ENCODE results near the gene LSM4.

LSM4 gene

GRCh38 chr19:18344582-18344950 lies 21.7 kb upstream of the LSM4 start:
- Histone ChIP-seq H4K20me1 (ENCODE audit: low read depth, low read length) (no peaks in the 10 kb centered on the region), H3K27ac (ENCODE audit: low read depth, low read length) (no peak overlapping the region), H2AFZ (ENCODE audit: low read depth, low read length, severe bottlenecking) (no peak overlapping the region), H3K36me3 (ENCODE audit: low read length) (no peaks in the 10 kb centered on the region), H3K9me3 (ENCODE audit: insufficient read depth, low read length) (no peaks in the 10 kb centered on the region), H3F3A (ENCODE audit: insufficient read depth) (peaks cover 7% of the 10 kb centered on the region), H3K9ac (ENCODE audit: low read length) (no peak overlapping the region), H3K79me2 (ENCODE audit: insufficient read depth, low read length) (peaks cover 5% of the 10 kb centered on the region; the same call in 1 of the 2 replicates), H3K27me3 (ENCODE audit: low read length) (no peaks in the 10 kb centered on the region), H3K4me2 (ENCODE audit: low read depth, low read length, poor library complexity, severe bottlenecking) (no peak overlapping the region), H3K4me3 (ENCODE audit: insufficient read depth, low read length, poor library complexity, severe bottlenecking) (no peak overlapping the region), H3K9me2 (replicated peaks; ENCODE audit: insufficient read depth, low read length) (no peaks in the 10 kb centered on the region)
- no peak for TF ChIP-seq EZH2phosphoT487 (conservative IDR thresholded peaks at IDR 0.05; ENCODE audit: low read length)
- TF ChIP-seq, protein P1, sequence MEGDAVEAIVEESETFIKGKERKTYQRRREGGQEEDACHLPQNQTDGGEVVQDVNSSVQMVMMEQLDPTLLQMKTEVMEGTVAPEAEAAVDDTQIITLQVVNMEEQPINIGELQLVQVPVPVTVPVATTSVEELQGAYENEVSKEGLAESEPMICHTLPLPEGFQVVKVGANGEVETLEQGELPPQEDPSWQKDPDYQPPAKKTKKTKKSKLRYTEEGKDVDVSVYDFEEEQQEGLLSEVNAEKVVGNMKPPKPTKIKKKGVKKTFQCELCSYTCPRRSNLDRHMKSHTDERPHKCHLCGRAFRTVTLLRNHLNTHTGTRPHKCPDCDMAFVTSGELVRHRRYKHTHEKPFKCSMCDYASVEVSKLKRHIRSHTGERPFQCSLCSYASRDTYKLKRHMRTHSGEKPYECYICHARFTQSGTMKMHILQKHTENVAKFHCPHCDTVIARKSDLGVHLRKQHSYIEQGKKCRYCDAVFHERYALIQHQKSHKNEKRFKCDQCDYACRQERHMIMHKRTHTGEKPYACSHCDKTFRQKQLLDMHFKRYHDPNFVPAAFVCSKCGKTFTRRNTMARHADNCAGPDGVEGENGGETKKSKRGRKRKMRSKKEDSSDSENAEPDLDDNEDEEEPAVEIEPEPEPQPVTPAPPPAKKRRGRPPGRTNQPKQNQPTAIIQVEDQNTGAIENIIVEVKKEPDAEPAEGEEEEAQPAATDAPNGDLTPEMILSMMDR (IDR thresholded peaks at IDR 0.05; ENCODE audit: insufficient read depth, low read length, poor library complexity, severe bottlenecking), result no peak

DNA sequence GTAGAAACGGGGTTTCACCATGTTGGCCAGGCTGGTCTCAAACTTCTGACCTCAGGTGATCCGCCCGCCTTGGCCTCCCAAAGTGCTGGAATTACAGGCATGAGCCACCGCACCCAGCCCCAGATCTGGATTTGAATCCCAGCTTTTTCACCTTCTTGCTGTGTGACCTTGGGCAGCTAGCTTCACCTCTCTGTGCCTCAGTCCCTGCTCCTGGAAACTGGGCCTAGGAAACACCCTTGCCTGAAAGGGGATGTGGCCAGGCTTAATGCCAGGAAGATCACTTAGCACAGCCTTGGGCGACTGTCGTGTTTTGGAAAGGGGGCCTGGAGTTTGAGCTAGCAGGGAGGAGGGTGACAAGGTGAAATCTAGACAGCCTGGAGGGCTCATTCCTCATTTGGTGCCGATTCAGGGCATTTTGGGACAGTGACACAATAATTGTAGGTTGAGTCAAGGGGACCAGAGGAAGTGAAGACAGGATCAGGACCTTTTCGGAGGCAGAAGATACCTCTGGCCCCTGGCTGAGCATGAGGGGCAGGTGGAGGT lies 19.3 kb upstream of the LSM4 start:
- H2AFZ ChIP-seq (ENCODE audit: low read depth, low read length, severe bottlenecking), result no peak overlapping the region
- TF ChIP-seq EZH2phosphoT487 (conservative IDR thresholded peaks at IDR 0.05; ENCODE audit: low read length), result no peak
- TF ChIP-seq, protein P1 (IDR thresholded peaks at IDR 0.05; ENCODE audit: insufficient read depth, low read length, poor library complexity, severe bottlenecking), result no peak
- H3K4me2 ChIP-seq (ENCODE audit: low read depth, low read length, poor library complexity, severe bottlenecking), result no peak overlapping the region
- no peaks in the 10 kb centered on the region for H3K36me3 ChIP-seq (ENCODE audit: low read length)
- H3K27ac ChIP-seq (ENCODE audit: low read depth, low read length), result no peak overlapping the region
- no peaks in the 10 kb centered on the region for H3K27me3 ChIP-seq (ENCODE audit: low read length)
- no peak overlapping the region for H3K4me3 ChIP-seq (ENCODE audit: insufficient read depth, low read length, poor library complexity, severe bottlenecking)
- no peaks in the 10 kb centered on the region for H3K9me2 ChIP-seq (replicated peaks; ENCODE audit: insufficient read depth, low read length)
- H3K9ac ChIP-seq (ENCODE audit: low read length), result no peak overlapping the region
- H3K9me3 ChIP-seq (ENCODE audit: insufficient read depth, low read length), result no peaks in the 10 kb centered on the region
- H3K79me2 ChIP-seq (ENCODE audit: insufficient read depth, low read length), result peaks cover 5% of the 10 kb centered on the region; the same call in 1 of the 2 replicates
- peaks cover 16% of the 10 kb centered on the region for H3F3A ChIP-seq (ENCODE audit: insufficient read depth)
- H4K20me1 ChIP-seq (ENCODE audit: low read depth, low read length), result no peaks in the 10 kb centered on the region

GRCh38 chr19:18340990-18341868 lies 18.4 kb upstream of the LSM4 start:
- TF ChIP-seq, protein P1 (IDR thresholded peaks at IDR 0.05; ENCODE audit: insufficient read depth, low read length, poor library complexity, severe bottlenecking), result no peak
- no peak for TF ChIP-seq EZH2phosphoT487 (conservative IDR thresholded peaks at IDR 0.05; ENCODE audit: low read length)
- H3K9ac ChIP-seq (ENCODE audit: low read length), result peak overlapping the region; percentile 79
- no peaks in the 10 kb centered on the region for H3K27me3 ChIP-seq (ENCODE audit: low read length)
- H3K79me2 ChIP-seq (ENCODE audit: insufficient read depth, low read length), result peaks cover 5% of the 10 kb centered on the region; the same call in 1 of the 2 replicates
- H3K9me2 ChIP-seq (replicated peaks; ENCODE audit: insufficient read depth, low read length), result no peaks in the 10 kb centered on the region
- no peaks in the 10 kb centered on the region for H4K20me1 ChIP-seq (ENCODE audit: low read depth, low read length)
- H3K4me2 ChIP-seq (ENCODE audit: low read depth, low read length, poor library complexity, severe bottlenecking), result peak overlapping the region; percentile 74
- peak overlapping the region; percentile 65 for H3K27ac ChIP-seq (ENCODE audit: low read depth, low read length)
- no peaks in the 10 kb centered on the region for H3K9me3 ChIP-seq (ENCODE audit: insufficient read depth, low read length)
- H3K4me3 ChIP-seq (ENCODE audit: insufficient read depth, low read length, poor library complexity, severe bottlenecking), result peak overlapping the region; percentile 89
- H2AFZ ChIP-seq (ENCODE audit: low read depth, low read length, severe bottlenecking), result peak overlapping the region; percentile 67
- H3K36me3 ChIP-seq (ENCODE audit: low read length), result no peaks in the 10 kb centered on the region
- H3F3A ChIP-seq (ENCODE audit: insufficient read depth), result peaks cover 16% of the 10 kb centered on the region
